GM18907 (cell line): ENCODE data around the gene SCMH1.
A peak's percentile ranks its signal among the peaks of the same experiment; 100 is the strongest.

Source experiments
- ATAC-seq: cut with Tn5 transposase; IDR thresholded peaks from one replicate; pipeline ENCODE4 v1.9.1; 2021; ENCODE audit warnings: mild to moderate bottlenecking, moderate library complexity; ENCODE audit not compliant: unreplicated experiment

SCMH1 gene

DNA sequence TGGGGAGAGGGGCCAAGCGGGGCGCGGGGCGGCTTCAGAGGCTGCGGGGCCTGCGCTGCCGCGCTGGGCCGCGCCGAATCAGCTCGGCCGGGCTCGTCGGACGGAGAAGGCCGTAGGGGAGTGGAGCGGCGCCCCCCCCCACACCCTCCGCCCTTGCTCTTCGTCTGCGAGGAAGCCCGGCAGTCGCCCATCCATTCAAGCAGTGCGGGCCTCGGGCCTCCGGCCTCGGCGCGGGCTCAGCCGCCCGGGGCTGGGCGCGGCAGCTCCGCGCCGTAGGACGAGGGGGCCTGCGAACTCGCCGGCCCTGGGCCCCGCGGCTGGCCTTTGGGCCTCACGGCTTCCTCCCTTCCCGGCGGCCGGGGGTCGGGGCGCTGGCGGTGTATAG lies 262.0 kb downstream of the SCMH1 start:
- ATAC-seq, result peak; percentile 34

DNA sequence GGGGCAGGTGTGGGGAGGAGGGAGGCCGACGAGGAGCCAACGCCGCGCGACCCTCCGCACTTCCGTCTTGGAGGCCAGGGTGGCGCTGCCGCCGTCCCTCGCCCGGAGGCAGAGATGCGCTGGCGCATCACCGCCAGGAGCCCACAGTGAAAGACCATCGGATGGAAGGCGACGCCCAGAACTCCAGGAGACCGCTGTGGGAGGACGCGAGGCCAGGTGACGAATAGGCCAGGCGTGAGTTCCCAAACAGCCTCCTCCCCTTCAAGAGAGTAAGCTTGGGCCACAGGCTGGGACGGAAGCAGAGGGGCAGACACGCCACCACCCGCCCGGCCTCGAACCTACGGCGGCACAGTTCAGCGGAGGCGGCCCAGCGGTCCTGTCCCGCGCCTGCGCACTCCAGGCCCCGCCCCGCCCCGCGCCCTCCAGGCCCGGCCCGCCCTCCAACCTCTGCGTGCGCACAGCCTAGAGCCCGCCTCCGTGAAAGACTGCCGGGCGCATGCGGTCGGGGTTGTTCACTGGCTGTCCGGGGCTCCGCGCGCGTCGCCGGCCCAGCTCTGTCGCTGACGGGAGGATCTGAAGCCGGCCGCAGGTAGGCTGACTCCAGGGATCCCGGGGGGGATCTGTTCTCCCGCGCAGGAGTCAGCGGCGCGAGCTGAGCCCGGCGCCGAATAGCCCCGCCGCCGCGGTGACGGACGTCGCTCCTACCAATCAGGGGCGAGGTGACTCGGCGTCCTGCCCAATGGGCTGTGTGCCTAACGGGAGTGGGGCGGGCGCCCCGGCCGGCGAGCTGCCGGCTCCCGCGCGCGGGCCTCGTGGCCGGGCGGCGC lies 262.7 kb downstream of the SCMH1 start, which contains the start of gene CTPS1:
Gene CTPS1 (plus strand): TSS at position 456 of the 827 bp plus-strand sequence. CDS start 3,595 bp downstream, outside the sequence.
- ATAC-seq, result peak; percentile 89

DNA sequence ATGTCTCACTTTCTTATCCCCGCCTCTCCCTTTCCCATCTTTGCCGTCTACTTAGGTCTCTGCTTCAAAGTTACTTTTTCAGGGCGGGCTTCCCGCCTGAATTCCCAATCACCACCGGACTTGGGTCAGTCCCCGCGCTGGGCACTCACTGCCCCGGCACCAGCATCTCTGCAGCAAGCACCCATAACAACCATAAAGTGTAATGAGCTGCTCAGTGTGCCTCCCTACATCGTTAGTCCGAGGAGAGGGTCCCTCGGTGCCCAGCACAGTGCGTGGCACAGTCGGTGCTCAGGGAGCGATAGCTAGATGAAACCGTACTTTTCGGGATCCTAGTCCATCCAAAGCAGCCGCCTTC lies 263.2 kb downstream of the SCMH1 start:
- ATAC-seq, result no peak

DNA sequence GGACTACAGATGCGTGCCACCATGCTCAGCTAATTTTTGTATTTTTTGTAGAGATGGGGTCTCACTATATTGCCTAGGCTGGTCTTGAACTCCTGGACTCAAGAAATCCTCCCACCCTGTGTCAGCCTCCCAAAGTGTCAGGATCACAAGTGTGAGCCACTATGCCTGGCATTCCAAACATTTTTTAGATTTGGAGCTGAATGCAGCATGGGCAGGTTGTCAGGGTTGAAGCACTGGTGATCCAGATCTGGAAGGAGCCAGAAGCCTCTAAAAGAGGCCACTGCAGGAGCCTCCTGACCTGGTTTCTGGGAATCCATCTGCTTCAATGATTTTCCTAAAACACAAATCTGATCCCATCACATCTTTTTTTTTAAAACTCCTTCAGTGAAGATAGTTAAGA lies 264.4 kb downstream of the SCMH1 start:
- ATAC-seq, result no peak
